Stimulated activated CD8-positive, alpha-beta memory T cell treated with anti-CD3 and anti-CD28 coated beads, Interleukin-2, amount 100 ng/mL, for 1 hour (primary cell): ENCODE measurements around the gene PCSK6.
"Not testable (repeated sequence)": the region's sequence is repeated elsewhere in the genome, so short reads cannot be mapped to it uniquely, and the experiment has no call there.

Experiments
- DNase-seq, 2 donors: peaks; one replicate each; pipeline ENCODE4 v3.0.0-alpha.2; 2020; ENCODE audit warnings: low read depth in 2 of 2

Gene PCSK6

DNA sequence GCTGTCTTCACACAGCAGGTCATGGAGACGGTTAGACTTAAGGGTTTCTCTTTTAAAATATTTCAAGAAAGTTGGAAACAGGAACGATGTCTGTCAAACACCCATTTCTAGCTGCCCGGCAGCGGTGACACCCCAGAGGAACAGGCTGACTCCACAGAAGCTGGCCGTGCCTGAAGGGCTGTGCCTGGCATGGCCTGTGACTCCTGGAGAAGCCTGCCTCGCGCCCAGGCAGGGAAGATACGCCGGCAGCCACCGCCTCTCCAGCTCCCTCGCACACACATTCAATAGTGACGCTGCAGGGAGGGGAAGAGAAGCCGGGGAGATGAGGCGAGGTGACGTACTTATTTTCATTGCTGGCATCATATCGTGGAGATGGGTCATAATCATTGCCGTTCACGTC lies 59.9 kb downstream of the PCSK6 start:
- no peak for DNase-seq

DNA sequence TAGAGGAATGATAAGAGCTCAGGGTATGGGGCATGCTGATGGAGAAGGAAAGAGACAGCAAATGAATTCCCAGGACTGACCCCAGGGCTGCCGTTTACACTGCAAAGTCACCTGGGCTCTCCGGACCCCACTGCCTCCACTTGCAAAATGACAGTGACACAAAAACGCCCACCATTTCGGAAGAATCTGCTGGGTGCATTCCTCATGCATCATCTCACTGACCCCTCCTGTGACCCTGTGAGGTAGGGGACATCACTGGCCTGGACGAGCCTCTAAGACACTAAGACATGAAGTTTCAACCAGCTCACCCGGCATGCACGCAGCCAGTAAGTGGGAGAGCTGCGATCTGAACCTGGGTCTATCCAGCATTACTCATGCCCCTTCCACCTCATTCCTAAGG lies 60.3 kb downstream of the PCSK6 start:
- DNase-seq, result no peak

DNA sequence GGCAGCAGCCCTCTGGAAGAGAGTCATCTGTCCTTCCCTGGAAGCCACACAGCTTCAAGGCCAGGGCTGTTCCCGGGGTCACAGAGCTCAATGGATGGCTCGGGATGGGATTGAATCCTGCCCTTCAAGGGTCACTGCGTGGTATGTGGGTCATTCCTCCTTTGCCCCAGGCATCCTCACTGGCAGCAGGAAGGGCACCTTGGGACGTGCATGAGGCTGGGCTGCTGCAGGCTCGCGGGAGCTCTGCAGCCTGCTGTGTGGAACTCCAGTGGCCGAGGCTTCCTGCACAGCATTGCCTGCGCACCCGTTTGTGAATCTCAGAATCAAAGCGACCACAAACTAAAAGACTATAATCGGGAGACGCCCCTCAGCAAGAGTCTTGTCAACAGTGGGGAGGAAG lies 60.7 kb downstream of the PCSK6 start:
- no peak for DNase-seq

- DNase-seq, result no peak
These were observed 61.7 kb downstream of the PCSK6 start for GRCh38 chr15:101427606-101428487.

GRCh38 chr15:101426761-101427333 lies 62.7 kb downstream of the PCSK6 start:
- DNase-seq, result no peak

DNA sequence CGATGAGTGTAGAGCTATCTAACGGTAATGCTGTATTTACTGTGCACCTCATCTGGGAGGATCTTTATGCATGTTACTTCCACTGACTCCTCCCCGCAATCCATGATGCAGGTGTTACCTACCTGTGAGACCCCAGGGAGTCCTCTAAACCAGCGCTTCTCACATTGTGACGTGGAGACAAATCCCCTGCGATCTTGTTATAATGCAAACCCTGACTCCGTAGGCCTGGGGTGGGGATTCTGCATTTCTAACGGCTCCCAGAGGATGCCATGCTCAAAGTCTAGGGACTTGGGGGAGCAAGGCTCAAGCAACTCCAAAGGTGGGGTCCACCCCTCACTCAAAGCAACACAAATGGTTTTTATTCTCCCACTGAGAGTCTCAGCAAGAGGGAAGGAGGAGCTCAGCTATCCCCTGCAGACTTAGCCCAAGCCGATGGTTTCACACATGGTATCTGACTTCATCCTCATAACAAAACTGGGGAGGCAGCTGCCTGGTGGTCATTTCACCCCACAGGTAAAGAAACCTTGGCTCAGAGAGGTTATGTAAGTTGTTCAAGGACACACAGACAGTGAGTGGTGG lies 63.6 kb downstream of the PCSK6 start:
- no peak for DNase-seq

DNA sequence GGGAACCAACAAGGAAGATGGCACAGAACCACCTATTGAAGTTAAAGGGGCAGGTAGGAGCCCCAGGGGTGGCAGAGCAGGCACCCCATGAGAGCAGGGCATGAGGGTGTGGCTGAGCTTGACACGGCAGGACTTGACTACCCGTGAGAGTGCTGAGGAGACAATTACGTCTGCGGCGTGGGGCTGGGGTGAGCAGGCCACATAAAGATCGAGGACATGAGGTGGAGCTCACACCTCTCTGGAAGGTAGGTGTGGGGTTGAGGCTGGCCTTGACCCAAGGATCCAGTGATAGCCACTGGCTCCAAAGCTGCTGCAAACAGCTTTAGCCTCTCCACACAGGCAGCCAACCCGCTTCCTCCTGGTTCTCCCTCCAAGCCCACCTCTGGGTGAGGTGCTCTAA lies 64.5 kb downstream of the PCSK6 start:
- no peak for DNase-seq

GRCh38 chr15:101420232-101420631 lies 69.3 kb downstream of the PCSK6 start:
- DNase-seq, result no peak

GRCh38 chr15:101416475-101416874 lies 73.0 kb downstream of the PCSK6 start:
- not testable (repeated sequence) for DNase-seq

DNA sequence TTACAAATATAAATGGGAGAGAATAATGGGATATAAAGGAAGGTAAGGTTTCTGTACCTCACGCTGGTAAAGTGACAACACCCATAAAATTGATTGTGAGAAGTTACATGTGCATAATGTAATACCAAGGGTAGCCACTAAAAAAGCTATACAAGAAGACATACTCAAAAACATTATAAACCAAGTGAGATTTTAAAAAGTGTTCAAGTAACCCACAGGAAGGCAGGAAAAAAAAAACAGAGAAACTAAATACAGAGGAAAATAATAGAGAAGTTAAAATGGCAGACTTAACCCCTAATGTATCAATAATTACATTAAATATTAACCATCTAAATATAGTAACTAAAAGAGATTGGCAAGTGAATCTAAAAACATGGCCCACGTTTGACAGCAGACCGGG lies 76.3 kb downstream of the PCSK6 start:
- DNase-seq, result no peak

GRCh38 chr15:101411581-101411980 lies 77.9 kb downstream of the PCSK6 start:
- DNase-seq, result no peak

- no peak for DNase-seq
These were observed 78.4 kb downstream of the PCSK6 start for GRCh38 chr15:101411085-101411484.

DNA sequence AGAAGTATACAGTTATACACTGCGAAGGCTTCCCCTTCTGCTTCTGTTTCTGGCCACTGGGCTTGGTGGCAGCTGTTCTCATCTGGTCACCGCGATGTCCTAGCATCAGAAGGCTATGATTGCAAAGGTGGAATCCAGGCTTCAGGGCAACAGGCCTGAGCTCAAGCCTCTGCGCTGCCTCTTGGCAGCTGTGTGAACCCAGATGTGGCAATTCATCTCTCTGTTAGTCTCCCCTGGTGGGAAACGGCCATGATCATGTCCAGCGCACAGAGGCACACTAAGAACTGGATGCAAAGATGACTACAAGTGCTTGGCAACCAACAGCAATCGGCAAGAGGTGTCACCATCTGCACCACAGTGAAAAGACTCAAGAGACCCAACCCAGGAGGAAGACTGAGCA lies 78.9 kb downstream of the PCSK6 start:
- no peak for DNase-seq

DNA sequence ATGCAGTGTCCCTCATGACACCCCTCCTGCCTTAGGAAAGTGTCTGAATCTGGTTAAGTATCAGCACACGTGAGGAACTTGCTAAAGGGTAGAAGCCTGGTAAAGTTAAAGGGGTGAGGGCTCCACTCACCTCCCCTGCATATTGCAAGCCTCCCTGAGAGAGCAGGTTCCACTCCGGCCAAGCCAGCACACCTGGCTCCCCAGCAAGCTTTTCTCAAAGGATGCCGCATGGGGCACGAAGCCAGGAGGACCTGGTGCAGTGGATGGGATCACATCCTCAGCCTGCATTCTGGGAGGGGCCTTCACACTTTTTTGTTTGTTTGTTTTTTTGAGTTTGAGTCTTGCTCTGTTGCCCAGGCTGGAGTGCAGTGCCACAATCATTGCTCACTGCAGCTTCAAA lies 79.9 kb downstream of the PCSK6 start:
- no peak for DNase-seq

GRCh38 chr15:101407966-101408775 lies 81.3 kb downstream of the PCSK6 start:
- no peak for DNase-seq

- DNase-seq, result no peak
These were observed 82.1 kb downstream of the PCSK6 start for GRCh38 chr15:101407439-101407838.

DNA sequence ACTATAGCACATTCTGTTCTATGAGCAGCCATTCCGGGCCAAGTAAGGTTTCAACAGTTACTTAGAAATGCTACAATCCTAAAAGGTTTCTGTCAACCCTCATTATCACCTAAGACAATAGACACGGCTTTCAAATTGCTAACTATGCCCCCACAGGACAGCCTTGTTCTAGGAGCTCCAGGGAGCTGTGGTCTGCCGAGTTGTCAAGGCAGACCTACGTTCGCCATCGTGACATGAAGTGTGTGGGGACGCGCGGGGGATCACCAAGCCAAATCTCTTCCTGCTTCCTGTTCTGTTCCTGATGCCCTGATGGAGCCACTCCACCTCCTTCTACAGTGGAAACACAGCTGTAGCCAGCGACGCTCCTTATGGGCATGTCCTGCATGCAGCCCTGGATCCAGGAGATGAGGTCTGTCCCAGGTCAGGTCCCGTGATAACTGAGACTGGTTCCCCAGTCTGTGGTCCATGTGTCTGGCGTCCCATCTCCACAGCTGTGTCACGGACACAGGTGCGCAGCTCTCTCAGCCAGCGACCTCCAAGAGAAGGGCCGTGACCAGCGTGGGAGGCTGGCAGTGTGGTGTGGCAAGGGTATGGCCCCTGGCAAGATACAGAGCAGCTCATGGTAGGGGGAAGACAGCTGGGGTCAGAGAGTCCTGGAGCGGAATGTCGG lies 82.8 kb downstream of the PCSK6 start:
- DNase-seq, result no peak

GRCh38 chr15:101406036-101406435 lies 83.5 kb downstream of the PCSK6 start:
- DNase-seq, result no peak

DNA sequence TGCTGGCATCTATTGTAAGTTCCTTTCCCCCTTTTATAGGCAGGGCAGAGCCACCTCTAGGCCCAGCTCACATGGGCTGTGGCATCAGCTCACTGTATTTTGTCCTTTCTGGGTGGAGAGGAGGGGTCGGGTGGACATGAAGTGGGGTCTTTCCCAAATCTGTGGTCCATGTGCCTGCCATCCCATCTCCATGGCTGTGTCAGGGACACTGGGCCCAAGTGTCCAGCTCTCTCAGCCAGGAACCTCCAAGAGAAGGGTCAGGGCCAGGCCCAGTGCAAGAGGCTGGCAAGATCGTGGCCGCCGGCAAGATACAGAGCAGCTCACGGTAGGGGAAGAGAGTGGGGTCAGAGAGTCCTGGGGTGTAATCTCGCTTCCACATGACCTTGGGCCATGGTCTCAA lies 85.3 kb downstream of the PCSK6 start:
- DNase-seq, result no peak

DNA sequence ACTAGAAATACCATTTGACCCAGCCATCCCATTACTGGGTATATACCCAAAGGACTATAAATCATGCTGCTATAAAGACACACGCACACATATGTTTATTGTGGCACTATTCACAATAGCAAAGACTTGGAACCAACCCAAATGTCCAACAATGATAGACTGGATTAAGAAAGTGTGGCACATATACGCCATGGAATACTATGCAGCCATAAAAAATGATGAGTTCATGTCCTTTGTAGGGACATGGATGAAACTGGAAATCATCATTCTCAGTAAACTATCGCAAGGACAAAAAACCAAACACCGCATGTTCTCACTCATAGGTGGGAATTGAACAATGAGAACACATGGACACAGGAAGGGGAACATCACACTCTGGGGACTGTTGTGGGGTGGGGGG lies 86.6 kb downstream of the PCSK6 start:
- not testable (repeated sequence) for DNase-seq

DNA sequence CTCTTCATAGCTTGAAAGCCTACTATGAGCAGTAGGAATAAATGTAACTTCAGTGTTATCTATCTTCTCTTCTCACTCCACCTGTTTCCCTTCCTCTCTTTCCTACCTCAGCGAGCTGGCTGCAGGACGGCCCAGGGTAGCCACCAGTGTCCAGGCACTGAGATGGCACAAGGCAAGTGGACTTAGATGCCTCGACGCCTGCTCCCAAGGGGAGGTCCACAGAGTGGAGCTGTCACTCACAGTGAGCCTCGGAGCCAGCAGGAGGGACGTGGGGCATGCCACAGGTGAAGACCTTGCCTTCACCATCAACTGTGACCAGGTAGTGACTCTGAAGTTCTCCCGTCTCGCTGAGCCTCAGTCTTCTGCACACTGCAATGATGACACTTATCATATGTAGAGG lies 88.2 kb downstream of the PCSK6 start:
- no peak for DNase-seq

DNA sequence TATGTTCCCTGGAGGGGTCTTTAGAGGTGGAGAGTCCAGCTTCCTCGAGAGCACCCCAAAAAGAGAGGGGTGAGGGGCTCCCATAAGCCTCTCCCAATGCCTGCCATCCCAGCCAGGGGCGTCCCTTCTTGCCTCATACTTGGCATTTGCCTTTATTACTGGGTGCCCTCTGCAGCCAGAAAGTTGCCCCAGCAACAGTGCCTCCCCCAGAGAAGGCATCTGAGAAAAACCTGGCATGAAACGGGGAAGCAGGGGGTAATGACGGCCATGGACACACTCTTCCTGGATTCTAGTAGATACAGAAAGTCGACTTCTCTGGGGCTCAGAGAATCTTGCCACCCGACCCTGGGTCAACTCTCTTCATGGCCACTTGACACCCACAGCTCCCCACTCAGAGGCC lies 90.1 kb downstream of the PCSK6 start:
- no peak for DNase-seq
